SKM-1 treated with dmso at 0.1 percent for 144 hours (cell line): Measurements from ENCODE around the gene SETD9.

Source experiments
- DNase-seq: peaks from one replicate; lab custom pipeline; 2025; ENCODE audit not compliant: unreplicated experiment; lab: John Stamatoyannopoulos, UW

SETD9 gene, protein sequence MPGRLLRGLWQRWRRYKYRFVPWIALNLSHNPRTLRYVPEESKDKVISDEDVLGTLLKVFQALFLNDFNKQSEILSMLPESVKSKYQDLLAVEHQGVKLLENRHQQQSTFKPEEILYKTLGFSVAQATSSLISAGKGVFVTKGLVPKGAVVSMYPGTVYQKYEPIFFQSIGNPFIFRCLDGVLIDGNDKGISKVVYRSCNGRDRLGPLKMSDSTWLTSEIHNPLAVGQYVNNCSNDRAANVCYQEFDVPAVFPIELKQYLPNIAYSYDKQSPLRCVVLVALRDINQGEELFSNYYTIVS

GRCh38 chr5:56909294-56910209 lies at the start of gene SETD9:
Gene SETD9 (plus strand): TSS chr5:56909596. CDS start chr5:56909646, 50 bp downstream.
- DNase-seq: peak; percentile 94

- DNase-seq: no peak
These were observed 47.4 kb upstream of the SETD9 start for GRCh38 chr5:56861893-56862485.

DNA sequence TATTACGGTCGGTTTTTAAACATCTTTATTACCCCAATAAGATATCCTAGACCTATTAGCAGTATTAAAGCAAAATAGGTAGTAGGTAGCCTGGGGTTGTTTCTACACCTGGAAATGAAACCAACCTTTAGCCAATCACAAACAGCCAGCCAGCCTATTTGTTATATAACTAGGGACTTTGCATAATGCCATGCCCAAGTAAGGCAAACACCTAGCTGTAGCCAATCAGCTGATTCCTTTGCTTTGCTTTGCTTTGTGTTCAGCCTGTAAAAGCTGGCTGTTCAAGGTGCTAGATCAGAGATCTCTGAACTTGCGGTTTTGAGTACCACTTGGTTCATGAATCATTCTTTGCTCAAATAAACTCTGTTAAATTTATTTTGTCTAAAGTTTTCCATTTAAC lies 46.5 kb upstream of the SETD9 start:
- DNase-seq: no peak

DNA sequence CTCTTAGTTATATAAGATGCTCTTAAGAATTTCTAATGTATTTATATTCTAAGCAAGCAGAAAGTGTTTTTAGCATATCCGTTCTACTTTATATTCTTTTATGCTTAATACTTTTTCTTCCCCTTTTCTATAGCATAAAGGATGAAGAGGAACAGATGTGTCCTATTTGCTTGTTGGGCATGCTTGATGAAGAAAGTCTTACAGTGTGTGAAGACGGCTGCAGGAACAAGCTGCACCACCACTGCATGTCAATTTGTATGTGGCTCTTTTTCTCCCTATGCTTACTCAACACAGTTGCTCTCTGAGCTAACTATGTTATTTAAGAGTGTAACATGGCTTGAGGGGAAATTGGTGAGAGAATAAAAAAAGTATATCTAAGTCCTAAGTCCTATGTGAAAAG lies 37.6 kb upstream of the SETD9 start:
- no peak for DNase-seq

- DNase-seq: no peak
These were observed 36.3 kb upstream of the SETD9 start for GRCh38 chr5:56873056-56873455.

DNA sequence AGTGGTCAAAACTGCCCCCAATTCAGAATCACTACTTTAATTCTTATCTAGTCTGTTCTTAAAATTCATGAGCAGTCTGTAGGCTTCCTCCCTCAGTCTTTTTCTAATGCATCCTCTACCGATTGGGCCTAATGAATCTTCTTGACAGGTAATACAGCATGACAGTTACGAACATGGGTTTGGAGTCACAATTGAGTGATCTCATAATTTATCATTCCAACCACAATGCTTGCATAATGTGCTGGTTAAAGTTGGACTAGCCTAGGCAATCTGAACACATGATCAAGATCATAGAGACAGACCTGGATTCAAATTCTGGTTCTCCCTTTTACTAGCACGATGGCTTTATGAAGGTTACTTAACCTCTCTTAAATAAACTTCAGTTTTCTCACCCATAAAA lies 33.1 kb upstream of the SETD9 start:
- DNase-seq: no peak

GRCh38 chr5:56881571-56881970 lies 27.8 kb upstream of the SETD9 start:
- no peak for DNase-seq

DNA sequence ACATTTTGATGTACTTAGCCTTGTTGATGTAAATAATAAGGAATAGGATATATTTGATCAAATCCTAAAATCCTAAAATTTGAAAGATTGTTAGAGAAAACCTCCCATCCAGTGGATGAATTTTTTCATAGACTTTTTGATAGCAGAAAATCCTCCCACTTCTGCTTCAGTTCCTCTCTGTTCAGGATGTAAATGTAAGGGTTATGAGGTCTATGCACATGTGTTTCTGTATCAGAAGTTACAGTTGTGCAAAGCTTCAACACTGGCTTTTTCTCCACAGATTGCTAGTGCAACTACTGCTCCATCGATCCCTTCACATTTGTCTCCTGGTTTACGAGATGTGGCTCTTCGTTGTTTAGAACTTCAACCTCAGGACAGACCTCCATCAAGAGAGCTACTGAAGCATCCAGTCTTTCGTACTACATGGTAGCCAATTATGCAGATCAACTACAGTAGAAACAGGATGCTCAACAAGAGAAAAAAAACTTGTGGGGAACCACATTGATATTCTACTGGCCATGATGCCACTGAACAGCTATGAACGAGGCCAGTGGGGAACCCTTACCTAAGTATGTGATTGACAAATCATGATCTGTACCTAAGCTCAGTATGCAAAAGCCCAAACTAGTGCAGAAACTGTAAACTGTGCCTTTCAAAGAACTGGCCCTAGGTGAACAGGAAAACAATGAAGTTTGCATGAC lies 16.0 kb upstream of the SETD9 start:
- DNase-seq: no peak

DNA sequence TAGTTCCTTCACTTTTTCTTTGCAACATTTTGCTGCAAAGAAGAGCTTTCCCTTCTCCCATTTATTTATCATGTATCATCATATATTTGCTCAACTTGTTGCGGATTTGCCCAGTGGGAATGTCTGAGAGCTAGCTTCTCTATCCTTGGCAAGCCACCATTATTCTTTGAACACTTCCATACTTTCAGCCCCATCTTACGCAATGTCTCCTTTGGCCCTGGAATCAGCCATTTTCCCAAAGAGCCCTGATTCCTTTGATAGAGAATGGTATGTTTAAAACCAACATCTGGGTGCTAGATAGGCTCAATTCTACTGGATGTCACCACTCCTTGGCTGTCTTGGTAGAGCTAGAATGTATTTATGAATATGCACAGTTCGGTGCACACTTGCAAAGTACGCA lies 12.6 kb upstream of the SETD9 start:
- DNase-seq: no peak

- DNase-seq: no peak
These were observed 11.2 kb upstream of the SETD9 start for GRCh38 chr5:56898213-56898612.

- DNase-seq: no peak
These were observed 9.0 kb upstream of the SETD9 start for GRCh38 chr5:56900395-56900794.

DNA sequence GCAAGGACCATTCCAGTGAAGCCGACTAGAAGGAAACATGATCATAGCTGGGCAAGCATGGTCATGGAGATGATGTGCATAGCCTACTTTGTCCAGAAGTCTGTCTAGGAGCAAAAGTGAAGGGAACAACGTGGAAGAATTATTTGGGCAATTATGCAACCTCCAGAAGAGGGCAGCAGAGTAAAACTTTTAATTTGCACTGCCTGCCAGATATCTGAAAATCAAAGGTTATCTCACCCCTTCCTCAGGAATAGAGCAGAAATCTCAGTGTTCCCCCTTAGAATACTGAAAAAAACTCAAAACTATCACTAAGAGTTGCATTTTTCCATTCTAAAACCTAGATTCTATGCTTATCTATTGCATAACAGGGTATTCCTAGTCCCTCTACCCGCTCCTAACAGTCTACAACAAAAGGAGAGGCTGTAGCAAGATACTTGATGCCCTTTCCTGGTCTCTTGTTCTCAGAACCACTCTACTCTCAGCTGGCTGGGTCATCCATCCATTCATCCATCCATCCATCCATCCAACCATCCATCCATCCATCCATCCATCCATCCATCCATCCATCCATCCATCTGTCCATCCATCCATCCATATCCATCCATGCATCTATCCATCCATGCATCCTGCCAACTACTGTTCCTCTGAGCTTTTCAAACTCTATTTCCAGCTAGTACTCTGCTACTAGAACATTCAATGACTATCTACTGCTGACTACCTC lies 8.4 kb upstream of the SETD9 start:
- DNase-seq: peak; percentile 40

DNA sequence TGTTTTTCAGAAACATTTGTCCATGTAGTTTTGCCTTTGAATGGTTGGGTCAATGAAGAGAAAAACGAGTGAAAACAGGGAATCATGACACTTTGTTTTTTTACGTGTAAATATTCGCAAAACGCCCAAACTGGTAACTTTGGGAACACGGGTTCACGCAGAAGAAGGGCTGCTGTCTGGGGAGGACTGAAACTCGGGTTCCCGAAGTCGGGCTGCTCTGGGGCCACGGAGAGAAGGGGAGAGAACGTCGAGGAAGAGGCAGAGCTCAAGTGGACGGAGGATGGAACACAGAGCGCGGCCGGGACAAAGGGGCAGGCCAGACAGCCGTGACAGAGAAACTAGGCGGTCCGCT lies 478 bp upstream of the SETD9 start:
- peak; percentile 78 for DNase-seq

- peak; percentile 54 for DNase-seq
These were observed 992 bp downstream of the SETD9 start for GRCh38 chr5:56910210-56910965.

- DNase-seq: no peak
These were observed 4.4 kb downstream of the SETD9 start for GRCh38 chr5:56913766-56914165.

GRCh38 chr5:56914678-56915077 lies 5.3 kb downstream of the SETD9 start:
- DNase-seq: no peak

DNA sequence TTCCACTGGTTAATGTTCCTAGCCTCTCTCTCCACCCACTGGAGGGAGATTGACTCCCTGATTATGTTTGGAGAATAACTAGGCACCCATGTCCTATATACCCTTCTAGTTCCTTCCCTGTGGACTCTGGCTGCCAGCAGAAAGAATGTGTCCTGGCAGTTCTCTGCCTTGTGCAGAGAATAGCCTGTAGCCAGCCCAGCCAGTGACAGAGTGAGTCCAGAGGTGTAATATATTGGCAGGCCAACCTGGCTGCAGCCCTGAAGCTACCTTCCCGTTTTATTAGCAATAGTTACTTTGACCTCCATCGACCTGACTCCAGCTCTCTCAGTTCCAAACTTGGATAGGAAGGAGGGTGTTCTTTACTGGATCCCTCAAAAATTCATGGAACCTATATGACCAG lies 8.1 kb downstream of the SETD9 start:
- no peak for DNase-seq

DNA sequence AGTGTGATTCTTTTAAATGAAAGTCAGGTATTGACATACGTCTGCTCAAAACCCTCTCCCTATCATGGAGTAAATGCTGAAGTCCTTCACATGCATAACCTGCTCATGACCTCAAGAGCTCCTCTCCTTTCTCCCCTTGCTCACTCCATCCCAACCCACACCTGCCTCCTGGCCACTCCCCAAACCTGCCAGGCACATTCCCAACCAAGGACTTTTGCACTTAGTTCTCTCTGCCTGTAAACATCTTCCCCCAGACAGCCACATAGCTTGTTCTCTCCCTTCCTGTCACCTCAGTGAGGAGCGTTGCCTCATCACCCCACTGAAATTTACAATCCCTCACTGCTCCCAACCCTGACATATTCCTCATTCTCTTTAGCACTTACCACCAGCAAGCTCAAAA lies 8.7 kb downstream of the SETD9 start:
- no peak for DNase-seq

- no peak for DNase-seq
These were observed 10.7 kb downstream of the SETD9 start for GRCh38 chr5:56919942-56920662.
